Smooth muscle cell (in vitro differentiated cells): ENCODE data around the gene STT3A. TPM values are rescaled to one million over a fixed set of nuclear protein-coding genes. Genes with fewer than 3 reads are reported as not detected.

ENCODE experiments used
- DNase-seq: peaks from one replicate; lab custom pipeline; 2025; ENCODE audit not compliant: unreplicated experiment; lab: John Stamatoyannopoulos, UW
- H2AFZ ChIP-seq: fragments of 200-600 bp; sonication (generic); 2 replicates; pipeline ENCODE4 v1.6.0; 2016; ENCODE audit warnings: antibody characterized with exemption, low read depth, mild to moderate bottlenecking
- H3F3A ChIP-seq: fragments of 200-600 bp; sonication (generic); 2 replicates; pipeline ENCODE4 v1.6.0; 2017; ENCODE audit warnings: antibody characterized with exemption, low read depth
- H3K27ac ChIP-seq: fragments of 200-600 bp; sonication (generic); 2 replicates; pipeline ENCODE4 v1.5.1; 2016; ENCODE audit warnings: low read depth, mild to moderate bottlenecking
- H3K27me3 ChIP-seq: fragments of 200-600 bp; sonication (generic); 2 replicates; pipeline ENCODE4 v1.6.1; 2016; ENCODE audit warnings: low read depth, mild to moderate bottlenecking
- H3K36me3 ChIP-seq: fragments of 200-600 bp; sonication (generic); 2 replicates; pipeline ENCODE4 v1.5.1; 2016; ENCODE audit warnings: low read depth
- H3K4me1 ChIP-seq: fragments of 200-600 bp; sonication (generic); 2 replicates; pipeline ENCODE4 v1.5.1; 2016; ENCODE audit warnings: low read depth
- H3K4me2 ChIP-seq: fragments of 200-600 bp; sonication (generic); 2 replicates; pipeline ENCODE4 v1.6.0; 2016; ENCODE audit warnings: mild to moderate bottlenecking
- H3K4me3 ChIP-seq: fragments of 200-600 bp; sonication (generic); 2 replicates; pipeline ENCODE4 v1.5.1; 2016; ENCODE audit warnings: mild to moderate bottlenecking
- H3K79me2 ChIP-seq: fragments of 200-600 bp; sonication (generic); 2 replicates; pipeline ENCODE4 v1.6.0; 2016; ENCODE audit warnings: low read depth, mild to moderate bottlenecking
- H3K9ac ChIP-seq: fragments of 200-600 bp; sonication (generic); 2 replicates; pipeline ENCODE4 v1.6.0; 2016; ENCODE audit warnings: low read depth
- H3K9me3 ChIP-seq: fragments of 200-600 bp; sonication (generic); replicated peaks from 2 replicates; pipeline ENCODE4 v1.5.1; 2016; ENCODE audit warnings: low read depth
- H4K20me1 ChIP-seq: fragments of 200-600 bp; sonication (generic); 2 replicates; pipeline ENCODE4 v1.6.0; 2016; ENCODE audit warnings: low read depth
- WGBS: methylation state at CpG from one replicate; pipeline ENCODE4 v1.1.7; 2016; ENCODE audit warnings: low lambda C conversion rate; 5-methylcytosine and 5-hydroxymethylcytosine counted together
- polyA plus RNA-seq: library from polyadenylated mRNA; unstranded; fragments of >200 nt; fragmentation: Nextera tagmentation; extraction: Ambion mirVana; gene quantifications from 2 replicates; pipeline ENCODE4 v1.2.1, GENCODE V29; 2016
- total RNA-seq: library from RNA; depleted of rRNA; stranded (reverse); fragments of >200 nt; gene quantifications from 2 replicates; pipeline ENCODE4 v1.2.3, GENCODE V29; 2014
- TF ChIP-seq, protein P1 (sequence below): fragments of 200-600 bp; sonication (generic); IDR thresholded peaks from 2 replicates; pipeline ENCODE4 v1.5.1; 2017; ENCODE audit warnings: borderline replicate concordance, mild to moderate bottlenecking, antibody characterized with exemption; ENCODE audit not compliant: insufficient read depth, poor library complexity, severe bottlenecking

The STT3A gene
- total and polyA plus RNA-seq, 2 experiments from 2014 or later = 216 to 241 TPM

DNA sequence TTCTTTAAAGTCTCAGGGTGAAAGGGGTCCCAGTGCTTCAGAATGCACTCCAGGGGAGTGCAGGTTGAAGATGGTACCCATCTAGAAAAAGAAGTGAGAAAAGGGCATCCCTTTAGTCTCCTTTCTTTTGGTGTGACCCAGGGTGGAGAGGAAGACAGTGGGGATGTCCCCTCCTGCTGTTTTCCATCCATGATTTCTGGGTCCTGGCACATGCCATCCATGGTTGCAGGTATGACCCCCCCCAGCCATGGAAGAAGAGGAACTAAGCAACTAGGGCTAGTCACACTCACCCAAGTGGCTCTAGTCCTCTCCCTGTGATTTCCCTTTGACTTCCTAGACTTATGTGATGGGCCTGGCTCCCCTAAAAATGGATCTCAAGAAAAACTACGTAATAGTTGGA is 39.3 kb upstream of the STT3A start:
- Histone ChIP-seq H3K27me3 (no peaks in the 10 kb centered on the region), H3K79me2 (no peaks in the 10 kb centered on the region), H4K20me1 (no peaks in the 10 kb centered on the region), H3K9ac (no peak overlapping the region), H3K4me2 (no peak overlapping the region), H3F3A (no peaks in the 10 kb centered on the region), H3K36me3 (no peaks in the 10 kb centered on the region), H3K9me3 (no peaks in the 10 kb centered on the region), H3K4me1 (no peaks in the 10 kb centered on the region), H3K27ac (no peak overlapping the region), H2AFZ (no peak overlapping the region), H3K4me3 (no peak overlapping the region)
- no peak for DNase-seq
- 86% methylated on average over 1 of the region's 1 CpG for WGBS
- TF ChIP-seq, protein P1, sequence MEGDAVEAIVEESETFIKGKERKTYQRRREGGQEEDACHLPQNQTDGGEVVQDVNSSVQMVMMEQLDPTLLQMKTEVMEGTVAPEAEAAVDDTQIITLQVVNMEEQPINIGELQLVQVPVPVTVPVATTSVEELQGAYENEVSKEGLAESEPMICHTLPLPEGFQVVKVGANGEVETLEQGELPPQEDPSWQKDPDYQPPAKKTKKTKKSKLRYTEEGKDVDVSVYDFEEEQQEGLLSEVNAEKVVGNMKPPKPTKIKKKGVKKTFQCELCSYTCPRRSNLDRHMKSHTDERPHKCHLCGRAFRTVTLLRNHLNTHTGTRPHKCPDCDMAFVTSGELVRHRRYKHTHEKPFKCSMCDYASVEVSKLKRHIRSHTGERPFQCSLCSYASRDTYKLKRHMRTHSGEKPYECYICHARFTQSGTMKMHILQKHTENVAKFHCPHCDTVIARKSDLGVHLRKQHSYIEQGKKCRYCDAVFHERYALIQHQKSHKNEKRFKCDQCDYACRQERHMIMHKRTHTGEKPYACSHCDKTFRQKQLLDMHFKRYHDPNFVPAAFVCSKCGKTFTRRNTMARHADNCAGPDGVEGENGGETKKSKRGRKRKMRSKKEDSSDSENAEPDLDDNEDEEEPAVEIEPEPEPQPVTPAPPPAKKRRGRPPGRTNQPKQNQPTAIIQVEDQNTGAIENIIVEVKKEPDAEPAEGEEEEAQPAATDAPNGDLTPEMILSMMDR = no peak

DNA sequence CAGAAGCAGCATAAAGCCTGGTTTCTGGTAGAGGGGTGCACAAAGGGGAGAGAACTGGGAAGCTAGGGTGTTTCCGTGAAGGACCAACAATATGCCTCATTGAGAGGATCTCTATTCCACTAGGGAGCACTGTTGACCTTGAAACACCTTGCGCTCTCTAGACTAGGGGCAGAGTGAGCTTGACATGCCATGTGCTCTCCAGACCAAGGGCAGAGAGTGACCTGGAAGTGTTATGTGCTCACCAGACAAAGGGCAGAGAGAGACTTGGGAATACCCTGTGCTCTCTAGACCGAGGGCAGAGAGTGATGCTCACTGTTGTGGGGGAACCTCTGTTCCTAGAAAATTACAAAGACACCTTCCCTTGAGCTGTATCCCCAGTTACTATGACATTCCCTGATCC is 38.6 kb upstream of the STT3A start:
- WGBS = 82% methylated on average over 3 of the region's 3 CpGs
- no peak for DNase-seq
- Histone ChIP-seq H3K9me3 (no peaks in the 10 kb centered on the region), H3K9ac (no peak overlapping the region), H3K4me2 (no peak overlapping the region), H4K20me1 (no peaks in the 10 kb centered on the region), H3K27me3 (no peaks in the 10 kb centered on the region), H3K36me3 (no peaks in the 10 kb centered on the region), H3K27ac (no peak overlapping the region), H3K4me3 (no peak overlapping the region), H2AFZ (no peak overlapping the region), H3K79me2 (no peaks in the 10 kb centered on the region), H3F3A (no peaks in the 10 kb centered on the region), H3K4me1 (no peaks in the 10 kb centered on the region)
- TF ChIP-seq, protein P1 = no peak

DNA sequence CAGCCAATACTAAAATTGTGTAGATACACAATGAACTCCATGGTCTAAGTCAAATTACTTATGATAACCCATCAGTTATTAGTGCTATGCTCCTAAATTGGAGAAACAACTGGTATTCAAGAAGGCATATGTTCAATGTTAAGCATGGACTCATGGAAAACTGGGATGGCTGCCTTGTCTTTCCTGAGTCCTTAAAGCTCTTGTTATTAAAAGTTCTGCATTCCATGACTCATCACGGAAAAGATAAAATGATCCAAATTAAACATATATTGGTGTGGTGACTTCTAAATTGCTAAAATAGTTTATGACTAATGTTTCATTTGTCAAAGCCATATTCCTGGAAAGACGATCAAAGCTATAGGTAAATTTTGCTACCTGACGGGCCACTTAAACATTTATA is 32.8 kb upstream of the STT3A start:
- Histone ChIP-seq H4K20me1 (no peaks in the 10 kb centered on the region), H3F3A (no peaks in the 10 kb centered on the region), H3K79me2 (no peaks in the 10 kb centered on the region), H3K4me2 (no peak overlapping the region), H2AFZ (no peak overlapping the region), H3K36me3 (no peaks in the 10 kb centered on the region), H3K27me3 (no peaks in the 10 kb centered on the region), H3K27ac (no peak overlapping the region), H3K9ac (no peak overlapping the region), H3K4me1 (no peaks in the 10 kb centered on the region), H3K4me3 (no peak overlapping the region), H3K9me3 (no peaks in the 10 kb centered on the region)
- 87% methylated on average over 3 of the region's 3 CpGs for WGBS
- TF ChIP-seq, protein P1 = no peak
- no peak for DNase-seq

DNA sequence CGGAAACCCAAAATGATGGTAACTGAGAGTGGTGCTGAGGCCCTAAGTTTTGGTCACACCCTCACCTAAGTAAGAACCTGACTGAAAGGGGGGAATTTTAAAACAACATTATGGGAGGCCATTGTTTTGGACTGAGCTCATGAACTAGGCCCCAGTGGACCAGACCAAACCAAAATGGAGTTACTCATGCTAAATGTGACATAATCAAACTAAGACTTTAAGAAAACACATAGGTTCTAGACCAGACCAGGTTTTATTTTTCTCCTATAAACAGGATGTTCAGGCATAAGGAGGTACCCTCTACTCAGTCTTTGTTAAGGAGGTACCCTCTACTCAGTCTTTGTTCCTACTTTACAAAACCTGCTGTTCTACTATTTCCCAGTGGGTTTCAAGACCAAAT is 30.7 kb upstream of the STT3A start:
- no peak overlapping the region for H3K4me3 ChIP-seq
- no peak overlapping the region for H3K4me2 ChIP-seq
- no peaks in the 10 kb centered on the region for H3K79me2 ChIP-seq
- no peak for DNase-seq
- no peaks in the 10 kb centered on the region for H3K9me3 ChIP-seq
- no peaks in the 10 kb centered on the region for H3K36me3 ChIP-seq
- no peak overlapping the region for H2AFZ ChIP-seq
- no peaks in the 10 kb centered on the region for H3K4me1 ChIP-seq
- TF ChIP-seq, protein P1 = no peak
- H4K20me1 ChIP-seq = no peaks in the 10 kb centered on the region
- no peaks in the 10 kb centered on the region for H3K27me3 ChIP-seq
- no peaks in the 10 kb centered on the region for H3F3A ChIP-seq
- H3K9ac ChIP-seq = no peak overlapping the region
- 96% methylated on average over 1 of the region's 1 CpG for WGBS
- no peak overlapping the region for H3K27ac ChIP-seq
